D721Med (cell line): ENCODE results near the gene CRB3.
"Not testable (repeated sequence)": the region's sequence is repeated elsewhere in the genome, so short reads cannot be mapped to it uniquely, and the experiment has no call there.

Experiments
- DNase-seq: peaks from one replicate; pipeline ENCODE4 v3.0.0; 2011; ENCODE audit warnings: low spot score; ENCODE audit not compliant: insufficient read length
- FAIRE-seq: peaks from 2 replicates; lab custom pipeline; 2011; peaks lifted over from hg19 to GRCh38; lab: Jason Lieb, UNC
- TF ChIP-seq, protein P1 (sequence below): IDR thresholded peaks from 2 replicates; pipeline ENCODE4 v1.5.1; 2012; ENCODE audit warnings: mild to moderate bottlenecking, control low read depth; ENCODE audit not compliant: insufficient read depth; ENCODE audit errors: missing control alignments

CRB3 gene

GRCh38 chr19:6503407-6504201 is 39.5 kb downstream of the CRB3 start:
- TF ChIP-seq, protein P1, sequence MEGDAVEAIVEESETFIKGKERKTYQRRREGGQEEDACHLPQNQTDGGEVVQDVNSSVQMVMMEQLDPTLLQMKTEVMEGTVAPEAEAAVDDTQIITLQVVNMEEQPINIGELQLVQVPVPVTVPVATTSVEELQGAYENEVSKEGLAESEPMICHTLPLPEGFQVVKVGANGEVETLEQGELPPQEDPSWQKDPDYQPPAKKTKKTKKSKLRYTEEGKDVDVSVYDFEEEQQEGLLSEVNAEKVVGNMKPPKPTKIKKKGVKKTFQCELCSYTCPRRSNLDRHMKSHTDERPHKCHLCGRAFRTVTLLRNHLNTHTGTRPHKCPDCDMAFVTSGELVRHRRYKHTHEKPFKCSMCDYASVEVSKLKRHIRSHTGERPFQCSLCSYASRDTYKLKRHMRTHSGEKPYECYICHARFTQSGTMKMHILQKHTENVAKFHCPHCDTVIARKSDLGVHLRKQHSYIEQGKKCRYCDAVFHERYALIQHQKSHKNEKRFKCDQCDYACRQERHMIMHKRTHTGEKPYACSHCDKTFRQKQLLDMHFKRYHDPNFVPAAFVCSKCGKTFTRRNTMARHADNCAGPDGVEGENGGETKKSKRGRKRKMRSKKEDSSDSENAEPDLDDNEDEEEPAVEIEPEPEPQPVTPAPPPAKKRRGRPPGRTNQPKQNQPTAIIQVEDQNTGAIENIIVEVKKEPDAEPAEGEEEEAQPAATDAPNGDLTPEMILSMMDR: no peak
- FAIRE-seq: no peak

DNA sequence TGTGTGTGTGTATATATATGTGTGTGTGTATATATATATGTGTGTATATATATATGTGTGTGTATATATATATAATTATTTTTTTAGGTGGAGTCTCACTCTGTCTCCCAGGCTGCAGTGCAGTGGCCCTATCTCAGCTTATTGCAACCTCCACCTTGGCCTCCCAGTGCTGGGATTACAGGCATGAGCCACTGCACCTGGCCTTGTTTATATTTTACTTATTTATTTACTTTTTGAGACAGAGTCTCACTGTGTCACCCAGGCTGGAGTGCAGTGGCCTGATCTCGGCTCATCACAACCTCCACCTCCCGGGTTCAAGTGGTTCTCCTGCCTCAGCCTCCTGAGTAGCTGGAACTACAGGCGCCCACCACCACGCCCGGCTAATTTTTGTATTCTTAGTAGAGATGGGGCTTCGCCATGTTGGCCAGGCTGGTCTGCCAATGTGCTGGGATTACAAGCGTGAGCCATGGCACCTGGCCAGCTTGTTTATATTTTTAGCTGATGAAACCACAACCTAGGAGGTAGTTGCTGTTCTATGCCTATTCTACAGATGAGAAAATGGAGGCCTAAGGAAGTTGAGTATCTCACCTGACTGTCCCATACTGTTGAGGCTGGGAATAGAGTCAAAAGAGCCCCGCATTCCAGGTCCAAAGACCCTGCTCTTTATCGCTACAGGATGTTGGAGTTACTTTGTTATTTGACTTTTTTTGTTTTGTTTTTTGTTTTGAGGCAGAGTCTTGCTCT is 44.1 kb downstream of the CRB3 start:
- FAIRE-seq, DNase-seq: not testable (repeated sequence)

More at GRCh38 chr19:6503407-6504201, 39.5 kb downstream of the CRB3 start:
- no peak for DNase-seq

GRCh38 chr19:6509118-6509971 is 45.3 kb downstream of the CRB3 start:
- TF ChIP-seq, protein P1: no peak
- DNase-seq (no peak), FAIRE-seq (no peak)

DNA sequence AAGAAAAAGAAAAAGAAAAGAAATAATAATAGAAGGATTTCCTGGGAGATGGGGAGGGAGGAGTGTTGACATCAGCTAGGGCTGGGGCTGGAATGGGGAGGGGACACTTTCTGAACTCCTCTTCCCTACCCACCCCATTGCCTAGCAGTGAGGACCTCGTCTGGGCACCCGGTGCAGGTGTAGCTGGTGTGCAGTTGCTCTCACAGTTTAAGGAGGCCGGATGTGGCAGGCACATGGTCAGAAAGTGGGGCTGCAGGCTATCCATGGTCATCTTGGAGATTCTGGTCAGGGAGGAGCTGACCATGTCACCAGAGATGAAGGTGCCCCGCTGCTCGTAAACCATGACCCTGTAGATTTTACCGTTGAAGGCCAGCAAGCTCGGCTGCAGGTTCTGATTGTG is 46.5 kb downstream of the CRB3 start:
- TF ChIP-seq, protein P1: no peak
- FAIRE-seq: no peak
- no peak for DNase-seq

GRCh38 chr19:6514089-6514488 is 50.0 kb downstream of the CRB3 start:
- TF ChIP-seq, protein P1: no peak
- no peak for DNase-seq
- no peak for FAIRE-seq

DNA sequence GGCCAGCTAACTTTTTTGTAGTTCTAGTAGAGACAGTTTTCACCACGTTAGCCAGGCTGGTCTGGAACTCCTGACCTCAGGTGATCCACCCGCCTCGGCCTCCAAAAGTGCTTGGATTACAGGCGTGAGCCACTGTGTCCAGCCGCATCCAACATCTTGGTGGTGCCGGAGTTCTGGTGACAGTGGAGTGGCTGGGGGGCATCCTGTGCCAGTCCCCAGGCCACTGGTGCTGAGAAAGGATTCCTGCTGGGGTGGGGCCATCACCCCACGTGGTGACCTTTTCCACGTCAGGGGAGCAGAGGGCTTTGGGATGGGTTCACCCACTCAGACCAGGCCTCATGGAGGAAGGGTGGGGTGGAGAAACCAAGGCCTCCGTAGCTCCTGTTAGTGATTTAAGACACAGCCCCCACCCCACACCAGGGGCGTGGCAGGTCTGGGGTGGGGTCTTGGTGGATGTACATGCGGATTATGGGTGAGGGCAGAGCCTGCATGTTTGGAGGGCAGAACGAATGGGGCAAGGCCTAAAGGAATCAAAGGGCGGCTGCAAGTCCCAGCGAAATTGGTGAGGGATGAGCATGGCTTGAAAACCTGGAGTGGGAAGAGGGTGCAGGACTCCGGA is 51.0 kb downstream of the CRB3 start:
- TF ChIP-seq, protein P1: no peak
- FAIRE-seq (no peak), DNase-seq (no peak)
